Parathyroid adenoma (tissue), 2 donors: Measurements from ENCODE around the gene ZBTB26.

ENCODE experiments used
- H2AFZ ChIP-seq: fragments of 300-600 bp; sonication (generic); one replicate; pipeline ENCODE4 v1.7.0; 2017; ENCODE audit warnings: antibody characterized with exemption, mild to moderate bottlenecking
- H3K27ac ChIP-seq: fragments of 300-600 bp; sonication (generic); one replicate; pipeline ENCODE4 v1.7.0; 2017
- H3K27me3 ChIP-seq: fragments of 300-600 bp; sonication (generic); one replicate; pipeline ENCODE4 v1.7.0; 2017; ENCODE audit warnings: low read length; ENCODE audit not compliant: control insufficient read depth, insufficient read depth
- H3K36me3 ChIP-seq: fragments of 300-600 bp; sonication (generic); one replicate; pipeline ENCODE4 v1.7.0; 2017; ENCODE audit warnings: low read length; ENCODE audit not compliant: control insufficient read depth, insufficient read depth
- H3K4me1 ChIP-seq: fragments of 300-600 bp; sonication (generic); one replicate; pipeline ENCODE4 v1.7.0; 2017; ENCODE audit warnings: control low read depth
- H3K4me2 ChIP-seq: fragments of 300-600 bp; sonication (generic); one replicate; pipeline ENCODE4 v1.7.0; 2017; ENCODE audit warnings: low read length
- H3K4me3 ChIP-seq: fragments of 300-600 bp; sonication (generic); one replicate; pipeline ENCODE4 v1.7.0; 2017; ENCODE audit warnings: low read depth, low read length
- H3K79me2 ChIP-seq: fragments of 300-600 bp; sonication (generic); one replicate; pipeline ENCODE4 v1.7.0; 2017; ENCODE audit warnings: control low read depth
- H3K9ac ChIP-seq: fragments of 300-600 bp; sonication (generic); one replicate; pipeline ENCODE4 v1.7.0; 2017; ENCODE audit warnings: mild to moderate bottlenecking
- H3K9me3 ChIP-seq: fragments of 300-600 bp; sonication (generic); one replicate; pipeline ENCODE4 v1.7.0; 2017; ENCODE audit warnings: low read length; ENCODE audit not compliant: control insufficient read depth
- CTCF ChIP-seq: fragments of 300-600 bp; sonication (generic); IDR thresholded peaks from one replicate; pipeline ENCODE4 v1.7.0; 2017; ENCODE audit warnings: antibody characterized with exemption, mild to moderate bottlenecking
- donor health status: primary hyperparathyroidism.

ZBTB26 gene

GRCh38 chr9:122955961-122956360 is 24.6 kb upstream of the ZBTB26 start:
- Histone ChIP-seq H3K4me2 (no peak overlapping the region), H2AFZ (no peak overlapping the region), H3K9ac (no peak overlapping the region), H3K4me1 (no peaks in the 10 kb centered on the region), H3K4me3 (no peak overlapping the region), H3K9me3 (no peaks in the 10 kb centered on the region), H3K27me3 (no peaks in the 10 kb centered on the region), H3K36me3 (no peaks in the 10 kb centered on the region), H3K79me2 (peaks cover 15% of the 10 kb centered on the region), H3K27ac (no peak overlapping the region)
- no peak for TF ChIP-seq CTCF

- Histone ChIP-seq H3K4me3 (no peak overlapping the region), H3K27me3 (no peaks in the 10 kb centered on the region), H2AFZ (no peak overlapping the region), H3K4me2 (no peak overlapping the region), H3K9ac (no peak overlapping the region), H3K4me1 (no peaks in the 10 kb centered on the region), H3K27ac (no peak overlapping the region), H3K36me3 (no peaks in the 10 kb centered on the region), H3K79me2 (peaks cover 17% of the 10 kb centered on the region), H3K9me3 (no peaks in the 10 kb centered on the region)
- no peak for TF ChIP-seq CTCF
Observed at GRCh38 chr9:122954253-122954691, 23.0 kb upstream of the ZBTB26 start.

GRCh38 chr9:122951056-122951455 is 19.7 kb upstream of the ZBTB26 start:
- Histone ChIP-seq H3K9me3 (no peaks in the 10 kb centered on the region), H3K4me2 (no peak overlapping the region), H3K27me3 (no peaks in the 10 kb centered on the region), H3K27ac (no peak overlapping the region), H3K9ac (no peak overlapping the region), H3K36me3 (no peaks in the 10 kb centered on the region), H3K79me2 (peaks cover 33% of the 10 kb centered on the region), H2AFZ (no peak overlapping the region), H3K4me3 (no peak overlapping the region), H3K4me1 (no peaks in the 10 kb centered on the region)
- no peak for TF ChIP-seq CTCF

- Histone ChIP-seq H3K4me3 (no peak overlapping the region), H3K36me3 (no peaks in the 10 kb centered on the region), H3K79me2 (peaks cover 33% of the 10 kb centered on the region), H2AFZ (no peak overlapping the region), H3K9ac (no peak overlapping the region), H3K4me2 (no peak overlapping the region), H3K27ac (no peak overlapping the region), H3K27me3 (no peaks in the 10 kb centered on the region), H3K4me1 (no peaks in the 10 kb centered on the region), H3K9me3 (no peaks in the 10 kb centered on the region)
- TF ChIP-seq CTCF, result no peak
Observed at GRCh38 chr9:122950263-122950662, 19.0 kb upstream of the ZBTB26 start.

GRCh38 chr9:122949696-122950095 is 18.4 kb upstream of the ZBTB26 start:
- Histone ChIP-seq H3K9me3 (no peaks in the 10 kb centered on the region), H3K27ac (no peak overlapping the region), H2AFZ (no peak overlapping the region), H3K4me2 (no peak overlapping the region), H3K36me3 (no peaks in the 10 kb centered on the region), H3K79me2 (peaks cover 33% of the 10 kb centered on the region), H3K4me1 (no peaks in the 10 kb centered on the region), H3K27me3 (no peaks in the 10 kb centered on the region), H3K9ac (no peak overlapping the region), H3K4me3 (no peak overlapping the region)
- no peak for TF ChIP-seq CTCF
